Immature natural killer cell (primary cell): Measurements from ENCODE around the gene GTPBP2. TPM values are rescaled to one million over a fixed set of nuclear protein-coding genes. Genes with fewer than 3 reads are reported as not detected.

Experiments used
- DNase-seq, 3 donors: peaks; one replicate each; pipeline ENCODE4 v3.0.0; 2022; ENCODE audit warnings: mixed read lengths in 1 of 3
- H3K27ac Mint-ChIP-seq, 6 donors: one replicate each; pipeline ENCODE4 v1.8.0; 2020; ENCODE audit warnings: mixed read lengths in 6 of 6, mild to moderate bottlenecking in 5 of 6, inconsistent platforms in 4 of 6, moderate library complexity in 3 of 6
- H3K27me3 Mint-ChIP-seq, 3 donors: one replicate each; pipeline ENCODE4 v1.8.0; 2020 to 2021; ENCODE audit warnings: low read depth in 3 of 3, mild to moderate bottlenecking in 3 of 3, mixed read lengths in 3 of 3, moderate library complexity in 3 of 3, inconsistent platforms in 1 of 3
- H3K36me3 Mint-ChIP-seq, 3 donors: one replicate each; pipeline ENCODE4 v1.8.0; 2020; ENCODE audit warnings: mixed read lengths in 3 of 3, inconsistent platforms in 2 of 3, mild to moderate bottlenecking in 2 of 3
- H3K4me1 Mint-ChIP-seq, 2 donors: one replicate each; pipeline ENCODE4 v1.8.0; 2020; ENCODE audit warnings: inconsistent platforms in 2 of 2, mild to moderate bottlenecking in 2 of 2, mixed read lengths in 2 of 2, moderate library complexity in 1 of 2
- H3K4me3 Mint-ChIP-seq, 5 donors: one replicate each; pipeline ENCODE4 v1.8.0; 2020; ENCODE audit warnings: mild to moderate bottlenecking in 5 of 5, mixed read lengths in 5 of 5, inconsistent platforms in 3 of 5, moderate library complexity in 3 of 5
- H3K9me3 Mint-ChIP-seq, 6 donors: one replicate each; pipeline ENCODE4 v1.8.0; 2020; ENCODE audit warnings: mild to moderate bottlenecking in 6 of 6, mixed read lengths in 6 of 6, inconsistent platforms in 4 of 6, moderate library complexity in 3 of 6
- polyA plus RNA-seq, 3 donors: library from polyadenylated mRNA; unstranded; fragments of 300-500 nt; fragmentation: Illumina TruSeq; gene quantifications; one replicate each; pipeline ENCODE4 v1.2.3, GENCODE V29; 2021

The GTPBP2 gene, protein sequence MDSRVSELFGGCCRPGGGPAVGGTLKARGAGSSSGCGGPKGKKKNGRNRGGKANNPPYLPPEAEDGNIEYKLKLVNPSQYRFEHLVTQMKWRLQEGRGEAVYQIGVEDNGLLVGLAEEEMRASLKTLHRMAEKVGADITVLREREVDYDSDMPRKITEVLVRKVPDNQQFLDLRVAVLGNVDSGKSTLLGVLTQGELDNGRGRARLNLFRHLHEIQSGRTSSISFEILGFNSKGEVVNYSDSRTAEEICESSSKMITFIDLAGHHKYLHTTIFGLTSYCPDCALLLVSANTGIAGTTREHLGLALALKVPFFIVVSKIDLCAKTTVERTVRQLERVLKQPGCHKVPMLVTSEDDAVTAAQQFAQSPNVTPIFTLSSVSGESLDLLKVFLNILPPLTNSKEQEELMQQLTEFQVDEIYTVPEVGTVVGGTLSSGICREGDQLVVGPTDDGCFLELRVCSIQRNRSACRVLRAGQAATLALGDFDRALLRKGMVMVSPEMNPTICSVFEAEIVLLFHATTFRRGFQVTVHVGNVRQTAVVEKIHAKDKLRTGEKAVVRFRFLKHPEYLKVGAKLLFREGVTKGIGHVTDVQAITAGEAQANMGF
- polyA plus RNA-seq, result 1 to 10 TPM; 3.6 to 4.9 (median 4.3) TPM

DNA sequence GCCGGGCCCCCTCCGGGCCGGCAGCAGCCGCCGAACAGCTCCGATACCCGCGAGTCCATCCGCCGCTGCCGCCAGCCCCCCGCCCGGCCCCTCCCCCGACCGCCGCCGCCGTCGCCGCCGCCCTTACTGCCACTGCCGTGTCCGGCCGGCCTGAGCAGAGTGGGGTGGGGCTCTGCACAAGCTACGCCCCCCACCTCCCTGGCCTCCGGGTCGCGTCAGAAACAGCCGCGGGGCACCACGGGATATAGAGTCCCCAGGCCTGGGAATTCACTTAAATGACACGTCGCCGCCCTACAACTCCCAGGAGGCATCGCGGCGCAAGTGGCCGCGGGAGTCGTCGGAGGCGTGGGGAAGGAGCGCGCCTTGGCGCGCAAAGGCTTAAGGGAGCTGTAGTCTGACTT is at the start of gene GTPBP2:
Gene GTPBP2, minus strand, starts transcription at position 161 of the 401 bp plus-strand sequence. Its CDS starts 102 bp downstream, at position 59.
- Mint-ChIP-seq H3K9me3 (no peaks in the 10 kb centered on the region), H3K4me3 (peak within 1 kb of the TSS; percentile 99 to 100 (median 99)), H3K36me3 (peaks cover 0 to 7% (median 6%) of the 10 kb centered on the region in 3 donors), H3K27me3 (peaks cover 3 to 8% (median 3%) of the 10 kb centered on the region in 3 donors), H3K4me1 (peaks cover 29 to 43% of the 10 kb centered on the region in 2 donors), H3K27ac (peak within 1 kb of the TSS; percentile 88 to 97 (median 96))
- DNase-seq, result peak; percentile 93 to 95 (median 94)

DNA sequence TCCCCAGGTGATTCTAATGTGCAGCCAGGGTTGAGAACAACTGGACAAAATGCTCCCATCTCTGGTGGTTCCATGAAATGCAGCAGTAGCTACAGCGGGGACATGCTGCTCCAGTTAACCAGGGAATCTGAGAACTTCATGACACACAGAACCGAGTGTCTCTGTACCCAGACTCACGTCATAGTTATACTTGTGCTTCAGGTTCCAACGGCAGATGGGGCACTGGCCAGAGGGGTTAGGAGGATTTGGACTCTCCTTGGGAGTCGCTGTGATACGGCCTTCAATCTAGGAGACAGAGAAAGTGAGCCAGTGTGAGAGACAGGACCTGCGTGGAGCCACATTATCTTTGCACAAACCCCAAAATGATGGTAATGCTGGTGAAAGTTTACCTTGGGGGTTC is 49.3 kb upstream of the GTPBP2 start:
- H3K27me3 Mint-ChIP-seq, result no peaks in the 10 kb centered on the region

DNA sequence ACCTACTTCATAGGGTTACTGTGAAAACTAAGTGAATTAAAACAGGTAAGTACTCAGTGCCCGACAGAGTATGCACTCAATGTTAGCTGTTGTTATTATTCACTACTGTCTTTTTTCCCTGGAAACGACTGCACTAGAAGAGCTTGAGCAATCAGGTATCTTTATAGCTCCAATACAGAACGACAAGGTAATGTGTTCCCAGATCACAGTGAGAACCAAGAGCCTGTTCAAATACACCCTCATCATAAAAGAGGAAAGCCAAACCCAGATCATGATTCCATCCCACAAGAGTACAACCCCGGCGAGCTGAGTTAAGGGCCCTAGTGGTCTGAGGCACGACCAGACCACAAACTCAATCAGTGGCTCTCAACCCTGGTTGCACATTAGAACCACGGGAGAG is 48.7 kb upstream of the GTPBP2 start:
- Mint-ChIP-seq H3K27me3 (no peaks in the 10 kb centered on the region), H3K4me1 (peaks cover 10 to 15% of the 10 kb centered on the region in 2 donors), H3K9me3 (no peaks in the 10 kb centered on the region), H3K27ac (no peak overlapping the region), H3K36me3 (peaks cover 6 to 31% (median 12%) of the 10 kb centered on the region in 3 donors), H3K4me3 (no peak overlapping the region)
- DNase-seq, result no peak

More for the DNA sequence above, 49.3 kb upstream of the GTPBP2 start:
- Mint-ChIP-seq H3K4me3 (no peak overlapping the region), H3K36me3 (peaks cover 6 to 35% (median 12%) of the 10 kb centered on the region in 3 donors), H3K9me3 (no peaks in the 10 kb centered on the region), H3K27ac (no peak overlapping the region), H3K4me1 (peaks cover 16 to 21% of the 10 kb centered on the region in 2 donors)
- DNase-seq, result no peak

- peaks cover 5 to 10% of the 10 kb centered on the region in 2 donors for H3K4me1 Mint-ChIP-seq
- no peak overlapping the region for H3K4me3 Mint-ChIP-seq
- no peak overlapping the region for H3K27ac Mint-ChIP-seq
- peaks cover 6 to 31% (median 12%) of the 10 kb centered on the region in 3 donors for H3K36me3 Mint-ChIP-seq
- H3K27me3 Mint-ChIP-seq, result no peaks in the 10 kb centered on the region
- H3K9me3 Mint-ChIP-seq, result no peaks in the 10 kb centered on the region
- no peak for DNase-seq
These were observed 48.0 kb upstream of the GTPBP2 start for GRCh38 chr6:43676962-43677606.

DNA sequence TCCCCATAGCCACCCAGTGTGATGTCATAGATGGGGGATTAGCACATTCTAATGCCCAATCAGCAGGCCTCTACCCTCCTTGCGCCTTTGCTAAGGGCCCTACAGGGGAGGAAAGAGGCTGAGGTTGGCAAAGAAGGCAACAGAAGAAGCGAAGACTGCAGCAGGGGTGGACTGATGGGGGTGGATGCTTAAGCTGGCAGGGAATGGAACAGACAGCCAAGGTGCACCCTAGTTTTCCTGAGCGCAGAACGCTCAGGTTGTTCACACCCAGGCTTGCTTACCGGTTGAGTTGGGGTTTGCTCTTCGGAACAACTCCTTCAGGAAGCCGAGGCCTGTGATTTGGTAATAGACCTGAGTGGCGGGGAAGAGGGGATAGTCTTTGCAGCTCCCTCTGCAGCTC is 45.9 kb upstream of the GTPBP2 start:
- DNase-seq, result no peak
- Mint-ChIP-seq H3K4me3 (no peak overlapping the region), H3K4me1 (no peaks in the 10 kb centered on the region), H3K27me3 (peaks cover 0 to 2% (median 0%) of the 10 kb centered on the region in 3 donors), H3K36me3 (peaks cover 6 to 34% (median 8%) of the 10 kb centered on the region in 3 donors), H3K27ac (no peak overlapping the region), H3K9me3 (no peaks in the 10 kb centered on the region)

DNA sequence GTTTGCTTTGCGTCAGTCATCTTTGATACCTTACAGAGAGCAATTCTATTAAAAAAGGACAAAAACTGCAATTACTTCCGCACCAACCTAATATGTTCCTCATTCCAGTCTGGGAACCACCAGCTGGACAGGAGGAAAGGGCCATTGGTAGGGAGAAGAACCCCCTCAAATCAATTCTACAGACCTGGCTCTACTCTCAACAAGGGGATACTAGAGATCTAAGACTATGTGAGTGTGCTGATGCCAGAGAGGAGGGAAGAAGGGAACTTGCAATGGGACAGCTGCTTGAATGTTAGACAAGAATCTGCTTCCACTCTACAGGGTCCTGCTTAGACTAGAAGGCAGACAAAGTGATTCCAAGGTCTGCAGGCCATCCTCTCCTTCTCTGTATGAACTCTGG is 45.2 kb upstream of the GTPBP2 start:
- Mint-ChIP-seq H3K27me3 (peaks cover 0 to 2% (median 0%) of the 10 kb centered on the region in 3 donors), H3K4me1 (no peaks in the 10 kb centered on the region), H3K27ac (peak overlapping the region in 1 of 6 donors; percentile 8), H3K9me3 (no peaks in the 10 kb centered on the region), H3K36me3 (peaks cover 4 to 31% (median 6%) of the 10 kb centered on the region in 3 donors), H3K4me3 (no peak overlapping the region)
- no peak for DNase-seq

GRCh38 chr6:43673444-43674084 is 44.5 kb upstream of the GTPBP2 start:
- no peak overlapping the region for H3K4me3 Mint-ChIP-seq

GRCh38 chr6:43671801-43672690 is 43.0 kb upstream of the GTPBP2 start:
- Mint-ChIP-seq H3K4me1 (peaks cover 10 to 11% of the 10 kb centered on the region in 2 donors), H3K27me3 (peaks cover 0 to 4% (median 2%) of the 10 kb centered on the region in 3 donors), H3K36me3 (peaks cover 0 to 19% (median 6%) of the 10 kb centered on the region in 3 donors), H3K4me3 (no peak overlapping the region), H3K27ac (no peak overlapping the region), H3K9me3 (no peaks in the 10 kb centered on the region)
- no peak for DNase-seq

More at GRCh38 chr6:43673444-43674084, 44.5 kb upstream of the GTPBP2 start:
- Mint-ChIP-seq H3K27me3 (peaks cover 0 to 2% (median 0%) of the 10 kb centered on the region in 3 donors), H3K4me1 (peaks cover 0 to under 1% of the 10 kb centered on the region in 2 donors), H3K27ac (no peak overlapping the region), H3K36me3 (peaks cover 4 to 29% (median 6%) of the 10 kb centered on the region in 3 donors), H3K9me3 (no peaks in the 10 kb centered on the region)
- DNase-seq, result no peak

GRCh38 chr6:43671011-43671800 is 42.1 kb upstream of the GTPBP2 start:
- DNase-seq, result no peak
- peaks cover 0 to 17% (median 6%) of the 10 kb centered on the region in 3 donors for H3K36me3 Mint-ChIP-seq
- no peak overlapping the region for H3K4me3 Mint-ChIP-seq
- H3K9me3 Mint-ChIP-seq, result no peaks in the 10 kb centered on the region
- H3K27ac Mint-ChIP-seq, result no peak overlapping the region
- H3K27me3 Mint-ChIP-seq, result peaks cover 0 to 4% (median 2%) of the 10 kb centered on the region in 3 donors
- H3K4me1 Mint-ChIP-seq, result peaks cover 11% of the 10 kb centered on the region in 2 donors

DNA sequence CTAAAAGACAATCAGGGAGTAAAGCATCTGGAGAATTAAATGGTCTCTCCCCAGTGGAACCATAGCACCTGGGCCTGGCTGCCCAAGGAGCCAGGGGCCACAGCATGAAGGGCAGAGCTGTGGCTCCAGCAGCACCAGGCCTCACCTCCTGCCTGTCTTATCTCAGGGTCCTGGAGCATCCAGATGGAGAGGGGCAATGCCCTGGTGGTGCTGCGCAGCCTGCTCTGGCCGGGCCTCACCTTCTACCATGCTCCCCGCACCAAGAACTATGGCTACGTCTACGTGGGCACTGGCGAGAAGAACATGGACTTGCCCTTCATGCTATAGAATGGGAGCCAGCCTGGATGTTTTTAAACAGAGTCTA is 41.5 kb upstream of the GTPBP2 start:
- H3K4me1 Mint-ChIP-seq, result peaks cover 11% of the 10 kb centered on the region in 2 donors
- no peak for DNase-seq
- no peak overlapping the region for H3K4me3 Mint-ChIP-seq
- peak overlapping the region in 1 of 6 donors; percentile 55 for H3K27ac Mint-ChIP-seq
- H3K9me3 Mint-ChIP-seq, result no peaks in the 10 kb centered on the region
- peaks cover 0 to 13% (median 6%) of the 10 kb centered on the region in 3 donors for H3K36me3 Mint-ChIP-seq
- peaks cover 0 to 5% (median 4%) of the 10 kb centered on the region in 3 donors for H3K27me3 Mint-ChIP-seq

DNA sequence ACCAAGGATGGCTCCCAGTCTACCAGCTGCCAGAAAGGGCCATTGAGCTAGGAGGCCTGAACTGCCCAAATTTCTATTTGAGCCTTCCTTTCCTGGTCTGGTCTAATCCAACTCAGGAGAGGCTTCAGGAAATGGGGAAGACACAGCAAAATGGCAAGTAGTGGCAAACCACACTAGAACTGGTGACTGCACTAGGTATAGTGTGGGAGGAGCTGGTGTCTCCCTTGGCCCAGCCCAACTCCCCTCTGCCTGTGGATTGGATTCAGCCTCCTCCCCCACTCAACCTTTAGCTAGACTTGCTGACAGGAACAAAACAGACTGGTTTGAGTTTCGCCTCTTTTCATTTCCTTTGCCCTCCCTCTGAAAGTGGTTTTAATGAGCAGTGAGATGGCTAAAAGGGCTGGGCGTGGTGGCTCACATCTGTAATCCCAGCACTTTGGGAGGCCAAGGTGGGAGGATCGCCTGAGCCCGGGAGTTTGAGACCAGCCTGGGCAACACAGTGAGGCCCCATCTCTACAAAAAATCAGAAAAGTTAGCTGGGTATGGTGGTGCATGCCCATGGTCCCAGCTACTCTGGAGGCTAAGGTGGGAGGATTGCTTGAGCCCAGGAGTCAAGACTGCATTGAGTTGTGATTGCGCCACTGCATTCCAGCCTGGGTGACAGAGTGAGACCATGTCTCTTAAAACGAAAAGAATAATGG is 41.0 kb upstream of the GTPBP2 start:
- Mint-ChIP-seq H3K27ac (peak overlapping the region in 1 of 6 donors; percentile 55), H3K4me1 (peaks cover 11% of the 10 kb centered on the region in 2 donors), H3K9me3 (no peaks in the 10 kb centered on the region), H3K27me3 (peaks cover 0 to 5% (median 4%) of the 10 kb centered on the region in 3 donors), H3K36me3 (peaks cover 0 to 8% (median 6%) of the 10 kb centered on the region in 3 donors), H3K4me3 (no peak overlapping the region)
- no peak for DNase-seq
